Measurements from ENCODE around the gene ATP13A2.
"Not testable (repeated sequence)": the region's sequence is repeated elsewhere in the genome, so short reads cannot be mapped to it uniquely, and the experiment has no call there.

Gene ATP13A2

GRCh38 chr1:16956775-16957174, 55.0 kb downstream of the ATP13A2 start:
- Histone ChIP-seq H3K9ac (ENCODE audit: low read length) (no peak overlapping the region), H3K27me3 (ENCODE audit: control insufficient read depth, insufficient read depth, low read length) (no peaks in the 10 kb centered on the region), H3K4me3 (ENCODE audit: low read length) (no peak overlapping the region), H3K36me3 (ENCODE audit: control insufficient read depth, insufficient read depth, low read length) (no peaks in the 10 kb centered on the region), H3K4me1 (ENCODE audit: control insufficient read depth, insufficient read depth, low read length) (no peaks in the 10 kb centered on the region), H3K27ac (ENCODE audit: low read depth, low read length) (no peak overlapping the region)

GRCh38 chr1:16955186-16955585, 56.5 kb downstream of the ATP13A2 start:
- H3K27ac ChIP-seq (ENCODE audit: low read depth, low read length), result no peak overlapping the region
- H3K27me3 ChIP-seq (ENCODE audit: control insufficient read depth, insufficient read depth, low read length), result no peaks in the 10 kb centered on the region
- H3K4me3 ChIP-seq (ENCODE audit: low read length), result no peak overlapping the region
- no peaks in the 10 kb centered on the region for H3K36me3 ChIP-seq (ENCODE audit: control insufficient read depth, insufficient read depth, low read length)
- no peaks in the 10 kb centered on the region for H3K4me1 ChIP-seq (ENCODE audit: control insufficient read depth, insufficient read depth, low read length)
- H3K9ac ChIP-seq (ENCODE audit: low read length), result no peak overlapping the region

GRCh38 chr1:16954579-16954978, 57.1 kb downstream of the ATP13A2 start:
- no peak overlapping the region for H3K4me3 ChIP-seq (ENCODE audit: low read length)
- no peaks in the 10 kb centered on the region for H3K36me3 ChIP-seq (ENCODE audit: control insufficient read depth, insufficient read depth, low read length)
- H3K4me1 ChIP-seq (ENCODE audit: control insufficient read depth, insufficient read depth, low read length), result no peaks in the 10 kb centered on the region
- H3K27me3 ChIP-seq (ENCODE audit: control insufficient read depth, insufficient read depth, low read length), result no peaks in the 10 kb centered on the region
- H3K27ac ChIP-seq (ENCODE audit: low read depth, low read length), result no peak overlapping the region
- H3K9ac ChIP-seq (ENCODE audit: low read length), result no peak overlapping the region

DNA sequence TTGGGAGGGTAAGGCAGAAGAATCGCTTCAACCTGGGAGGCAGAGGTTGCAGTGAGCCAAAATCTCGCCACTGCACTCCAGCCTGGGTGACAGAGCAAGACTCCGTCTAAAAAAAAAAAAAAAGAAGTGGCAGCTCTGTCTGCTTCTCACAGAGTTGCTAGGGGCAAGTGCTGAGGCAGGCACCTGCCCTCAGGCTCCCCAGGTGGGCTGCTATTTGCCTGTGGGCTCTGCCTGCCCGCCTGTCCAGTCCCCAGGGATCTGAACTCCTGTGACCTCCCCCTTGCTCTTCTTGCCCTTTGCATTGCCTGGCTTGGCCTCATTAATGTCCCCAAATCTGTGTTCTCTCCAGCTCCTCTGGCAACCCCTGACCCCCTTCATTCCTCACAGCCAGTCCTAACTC, 59.4 kb downstream of the ATP13A2 start:
- not testable (repeated sequence) for H3K36me3 ChIP-seq (ENCODE audit: control insufficient read depth, insufficient read depth, low read length); H3K4me1 ChIP-seq (ENCODE audit: control insufficient read depth, insufficient read depth, low read length); H3K4me3 ChIP-seq (ENCODE audit: low read length); H3K27me3 ChIP-seq (ENCODE audit: control insufficient read depth, insufficient read depth, low read length); H3K9ac ChIP-seq (ENCODE audit: low read length); H3K27ac ChIP-seq (ENCODE audit: low read depth, low read length)

DNA sequence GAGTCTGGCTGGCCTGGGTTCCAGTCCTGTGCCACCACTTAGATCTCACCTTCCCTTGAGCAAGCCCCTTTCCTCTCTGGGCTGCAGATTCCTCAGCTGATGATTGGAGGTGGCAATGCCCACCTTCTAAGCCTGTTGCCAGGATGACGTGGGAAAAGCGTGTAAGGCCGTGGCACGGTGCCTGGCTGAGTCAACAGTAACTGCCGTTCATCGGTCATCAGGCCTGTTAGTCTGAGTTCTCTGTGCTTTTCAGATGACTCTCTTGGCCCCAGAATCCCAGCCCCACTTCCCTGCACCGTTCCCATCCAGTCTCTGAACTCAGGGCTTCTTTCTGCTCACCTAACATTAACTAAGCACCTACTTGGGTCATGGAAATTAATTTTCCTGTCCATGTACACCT, 62.7 kb downstream of the ATP13A2 start:
- not testable (repeated sequence) for H3K27ac ChIP-seq (ENCODE audit: low read depth, low read length); H3K9ac ChIP-seq (ENCODE audit: low read length); H3K27me3 ChIP-seq (ENCODE audit: control insufficient read depth, insufficient read depth, low read length); H3K36me3 ChIP-seq (ENCODE audit: control insufficient read depth, insufficient read depth, low read length); H3K4me1 ChIP-seq (ENCODE audit: control insufficient read depth, insufficient read depth, low read length); H3K4me3 ChIP-seq (ENCODE audit: low read length)

- not testable (repeated sequence) for H3K4me3 ChIP-seq (ENCODE audit: low read length); H3K36me3 ChIP-seq (ENCODE audit: control insufficient read depth, insufficient read depth, low read length); H3K4me1 ChIP-seq (ENCODE audit: control insufficient read depth, insufficient read depth, low read length); H3K27ac ChIP-seq (ENCODE audit: low read depth, low read length); H3K9ac ChIP-seq (ENCODE audit: low read length); H3K27me3 ChIP-seq (ENCODE audit: control insufficient read depth, insufficient read depth, low read length)
These were observed 63.3 kb downstream of the ATP13A2 start for GRCh38 chr1:16948282-16948891.

DNA sequence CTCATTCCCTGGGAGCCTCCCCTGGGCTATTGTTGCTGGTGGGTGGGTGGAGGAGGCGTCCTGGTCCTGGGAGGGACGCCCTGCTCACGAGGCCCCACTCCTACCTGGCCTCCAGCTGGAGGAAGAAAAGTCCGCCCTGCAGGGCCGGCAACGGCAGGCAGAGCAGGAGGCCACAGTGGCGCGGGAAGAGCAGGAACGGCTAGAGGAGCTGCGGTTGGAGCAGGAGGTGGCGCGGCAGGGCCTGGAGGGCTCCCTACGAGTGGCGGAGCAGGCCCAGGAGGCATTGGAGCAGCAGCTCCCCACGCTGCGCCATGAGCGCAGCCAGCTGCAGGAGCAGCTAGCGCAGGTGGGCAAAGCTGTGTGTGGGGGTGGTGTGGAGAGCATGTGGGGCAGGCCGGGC, 65.1 kb downstream of the ATP13A2 start:
- Histone ChIP-seq H3K4me1 (ENCODE audit: control insufficient read depth, insufficient read depth, low read length) (no peaks in the 10 kb centered on the region), H3K36me3 (ENCODE audit: control insufficient read depth, insufficient read depth, low read length) (peaks cover 2% of the 10 kb centered on the region), H3K27ac (ENCODE audit: low read depth, low read length) (no peak overlapping the region), H3K27me3 (ENCODE audit: control insufficient read depth, insufficient read depth, low read length) (no peaks in the 10 kb centered on the region), H3K4me3 (ENCODE audit: low read length) (no peak overlapping the region), H3K9ac (ENCODE audit: low read length) (no peak overlapping the region)

DNA sequence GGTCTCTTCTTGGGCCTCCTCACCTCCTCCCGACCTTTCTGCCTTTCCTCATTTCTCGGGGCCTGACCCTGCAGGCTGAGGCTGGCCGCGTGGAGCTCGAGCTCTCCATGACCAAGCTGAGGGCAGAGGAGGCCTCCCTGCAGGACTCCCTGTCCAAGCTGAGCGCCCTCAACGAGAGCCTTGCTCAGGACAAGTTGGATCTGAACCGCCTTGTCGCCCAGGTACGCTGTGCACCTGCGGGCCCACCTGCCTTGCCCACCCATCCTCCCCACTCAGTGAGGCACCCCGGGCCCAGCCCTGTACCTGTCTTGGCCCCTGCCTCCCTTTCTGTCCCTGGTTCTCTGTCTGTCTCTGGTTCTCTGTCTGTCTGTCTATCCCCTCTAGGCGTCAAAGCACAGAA, 65.5 kb downstream of the ATP13A2 start:
- not testable (repeated sequence) for H3K36me3 ChIP-seq (ENCODE audit: control insufficient read depth, insufficient read depth, low read length); H3K27me3 ChIP-seq (ENCODE audit: control insufficient read depth, insufficient read depth, low read length); H3K4me1 ChIP-seq (ENCODE audit: control insufficient read depth, insufficient read depth, low read length); H3K27ac ChIP-seq (ENCODE audit: low read depth, low read length); H3K4me3 ChIP-seq (ENCODE audit: low read length); H3K9ac ChIP-seq (ENCODE audit: low read length)

DNA sequence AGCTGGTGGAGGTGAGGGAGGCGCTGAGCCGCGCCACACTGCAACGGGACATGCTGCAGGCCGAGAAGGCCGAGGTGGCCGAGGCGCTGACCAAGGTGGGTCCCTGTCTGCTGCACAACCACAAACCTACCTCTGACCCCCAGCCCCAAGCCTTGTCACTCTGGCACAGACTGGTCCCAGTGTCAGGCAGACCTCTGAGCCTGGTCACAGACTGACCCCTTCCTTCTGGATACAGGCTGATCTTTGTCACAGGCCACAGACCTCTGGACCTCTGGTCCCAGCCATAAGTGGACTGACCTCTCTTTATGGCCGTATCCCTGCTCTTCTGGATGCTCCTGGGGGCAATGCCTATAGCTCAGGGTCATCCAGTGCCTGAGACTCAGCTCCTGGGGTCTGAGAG, 66.2 kb downstream of the ATP13A2 start:
- not testable (repeated sequence) for H3K27ac ChIP-seq (ENCODE audit: low read depth, low read length); H3K4me3 ChIP-seq (ENCODE audit: low read length); H3K4me1 ChIP-seq (ENCODE audit: control insufficient read depth, insufficient read depth, low read length); H3K9ac ChIP-seq (ENCODE audit: low read length); H3K36me3 ChIP-seq (ENCODE audit: control insufficient read depth, insufficient read depth, low read length); H3K27me3 ChIP-seq (ENCODE audit: control insufficient read depth, insufficient read depth, low read length)

- Histone ChIP-seq H3K27ac (ENCODE audit: low read depth, low read length) (no peak overlapping the region), H3K4me1 (ENCODE audit: control insufficient read depth, insufficient read depth, low read length) (no peaks in the 10 kb centered on the region), H3K36me3 (ENCODE audit: control insufficient read depth, insufficient read depth, low read length) (peaks cover 2% of the 10 kb centered on the region), H3K4me3 (ENCODE audit: low read length) (no peak overlapping the region), H3K27me3 (ENCODE audit: control insufficient read depth, insufficient read depth, low read length) (no peaks in the 10 kb centered on the region), H3K9ac (ENCODE audit: low read length) (no peak overlapping the region)
These were observed 67.7 kb downstream of the ATP13A2 start for GRCh38 chr1:16944038-16944437.

GRCh38 chr1:16939386-16940180, 72.1 kb downstream of the ATP13A2 start:
- not testable (repeated sequence) for H3K36me3 ChIP-seq (ENCODE audit: control insufficient read depth, insufficient read depth, low read length); H3K4me1 ChIP-seq (ENCODE audit: control insufficient read depth, insufficient read depth, low read length); H3K27ac ChIP-seq (ENCODE audit: low read depth, low read length); H3K9ac ChIP-seq (ENCODE audit: low read length); H3K4me3 ChIP-seq (ENCODE audit: low read length); H3K27me3 ChIP-seq (ENCODE audit: control insufficient read depth, insufficient read depth, low read length)

DNA sequence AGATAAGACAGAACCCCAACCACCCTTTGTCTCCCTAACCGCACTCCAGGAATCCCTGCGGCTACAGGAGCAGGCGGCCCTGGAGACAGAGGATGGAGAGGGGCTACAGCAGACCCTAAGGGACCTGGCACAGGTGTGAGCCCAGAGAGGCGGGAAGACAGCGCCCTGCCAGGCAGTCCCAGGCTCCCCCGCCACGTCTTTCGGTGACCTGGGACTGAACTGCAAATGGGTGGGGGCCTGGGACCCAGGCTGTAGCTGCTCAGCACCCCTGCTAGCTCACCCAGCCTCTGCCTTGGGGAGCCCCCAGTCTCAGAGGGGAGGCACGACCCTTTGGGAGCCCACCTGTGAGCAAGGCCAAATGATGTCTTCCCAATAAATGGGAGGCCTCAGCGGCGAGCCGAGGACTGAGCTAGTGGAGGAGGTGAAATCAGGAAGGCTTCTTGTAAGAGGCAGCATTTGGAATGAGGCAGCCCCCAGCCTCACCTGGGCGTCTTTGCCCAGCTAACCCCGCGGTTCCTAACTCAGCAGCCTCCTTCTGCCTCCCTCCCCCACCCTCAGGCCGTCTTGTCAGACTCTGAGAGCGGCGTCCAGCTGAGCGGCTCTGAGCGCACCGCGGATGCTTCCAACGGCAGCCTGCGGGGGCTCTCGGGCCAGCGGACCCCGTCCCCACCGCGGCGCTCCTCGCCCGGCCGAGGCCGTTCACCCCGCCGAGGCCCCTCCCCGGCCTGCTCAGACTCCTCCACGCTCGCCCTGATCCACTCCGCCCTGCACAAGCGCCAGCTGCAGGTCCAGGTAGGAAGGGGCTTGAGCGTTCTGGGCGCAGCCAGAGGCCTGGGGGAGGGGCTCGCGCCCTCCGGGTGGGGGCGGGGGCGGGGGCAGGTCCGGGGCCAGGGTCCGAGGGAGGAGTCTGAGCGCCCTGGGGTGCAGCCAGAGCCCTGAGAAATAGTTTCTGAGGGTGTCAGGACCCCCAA, 73.1 kb downstream of the ATP13A2 start:
- Histone ChIP-seq H3K27me3 (ENCODE audit: control insufficient read depth, insufficient read depth, low read length) (no peaks in the 10 kb centered on the region), H3K9ac (ENCODE audit: low read length) (no peak overlapping the region), H3K4me3 (ENCODE audit: low read length) (no peak overlapping the region), H3K27ac (ENCODE audit: low read depth, low read length) (no peak overlapping the region), H3K36me3 (ENCODE audit: control insufficient read depth, insufficient read depth, low read length) (peaks cover 7% of the 10 kb centered on the region), H3K4me1 (ENCODE audit: control insufficient read depth, insufficient read depth, low read length) (no peaks in the 10 kb centered on the region)

Measured in rectal smooth muscle tissue (tissue), 1 donor.